ENCODE measurements around the gene PRKCA. TPM values are rescaled to one million over a fixed set of nuclear protein-coding genes. Genes with fewer than 3 reads are reported as not detected.

Gene PRKCA
- polyA plus RNA-seq, 2 of the 4 experiments (the other 2 are of a cell fraction), result 28.8 to 65.0 TPM

DNA sequence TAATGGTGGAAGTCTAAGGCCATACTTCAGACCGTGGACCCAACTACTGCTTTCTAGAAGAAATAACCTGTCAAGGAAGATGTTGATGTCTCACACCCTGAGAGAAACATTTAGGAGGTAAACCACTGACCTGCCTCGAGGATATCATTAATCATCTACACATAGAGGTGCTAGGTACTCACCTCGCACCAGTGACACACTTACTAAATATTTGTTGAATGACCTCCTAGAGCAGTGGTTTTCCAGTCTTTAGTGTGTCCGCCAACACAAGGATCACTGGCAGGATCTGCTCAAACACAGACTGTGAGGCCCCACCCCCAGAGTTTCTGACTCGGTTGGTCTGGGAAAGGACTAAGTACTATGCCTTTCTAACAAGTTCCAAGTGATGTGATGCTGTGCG lies 335.1 kb downstream of the PRKCA start (continued):
- no peak for TF ChIP-seq HOXA7 (CRISPR knock-in tag; IDR thresholded peaks at IDR 0.05)
- no peak for TF ChIP-seq ZC3H11A (IDR thresholded peaks at IDR 0.05)
- TF ChIP-seq NFE2L2 (conservative IDR thresholded peaks at IDR 0.05; ENCODE audit: low read length), result no peak
- TF ChIP-seq, protein P1, sequence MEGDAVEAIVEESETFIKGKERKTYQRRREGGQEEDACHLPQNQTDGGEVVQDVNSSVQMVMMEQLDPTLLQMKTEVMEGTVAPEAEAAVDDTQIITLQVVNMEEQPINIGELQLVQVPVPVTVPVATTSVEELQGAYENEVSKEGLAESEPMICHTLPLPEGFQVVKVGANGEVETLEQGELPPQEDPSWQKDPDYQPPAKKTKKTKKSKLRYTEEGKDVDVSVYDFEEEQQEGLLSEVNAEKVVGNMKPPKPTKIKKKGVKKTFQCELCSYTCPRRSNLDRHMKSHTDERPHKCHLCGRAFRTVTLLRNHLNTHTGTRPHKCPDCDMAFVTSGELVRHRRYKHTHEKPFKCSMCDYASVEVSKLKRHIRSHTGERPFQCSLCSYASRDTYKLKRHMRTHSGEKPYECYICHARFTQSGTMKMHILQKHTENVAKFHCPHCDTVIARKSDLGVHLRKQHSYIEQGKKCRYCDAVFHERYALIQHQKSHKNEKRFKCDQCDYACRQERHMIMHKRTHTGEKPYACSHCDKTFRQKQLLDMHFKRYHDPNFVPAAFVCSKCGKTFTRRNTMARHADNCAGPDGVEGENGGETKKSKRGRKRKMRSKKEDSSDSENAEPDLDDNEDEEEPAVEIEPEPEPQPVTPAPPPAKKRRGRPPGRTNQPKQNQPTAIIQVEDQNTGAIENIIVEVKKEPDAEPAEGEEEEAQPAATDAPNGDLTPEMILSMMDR (IDR thresholded peaks at IDR 0.05), result no peak

DNA sequence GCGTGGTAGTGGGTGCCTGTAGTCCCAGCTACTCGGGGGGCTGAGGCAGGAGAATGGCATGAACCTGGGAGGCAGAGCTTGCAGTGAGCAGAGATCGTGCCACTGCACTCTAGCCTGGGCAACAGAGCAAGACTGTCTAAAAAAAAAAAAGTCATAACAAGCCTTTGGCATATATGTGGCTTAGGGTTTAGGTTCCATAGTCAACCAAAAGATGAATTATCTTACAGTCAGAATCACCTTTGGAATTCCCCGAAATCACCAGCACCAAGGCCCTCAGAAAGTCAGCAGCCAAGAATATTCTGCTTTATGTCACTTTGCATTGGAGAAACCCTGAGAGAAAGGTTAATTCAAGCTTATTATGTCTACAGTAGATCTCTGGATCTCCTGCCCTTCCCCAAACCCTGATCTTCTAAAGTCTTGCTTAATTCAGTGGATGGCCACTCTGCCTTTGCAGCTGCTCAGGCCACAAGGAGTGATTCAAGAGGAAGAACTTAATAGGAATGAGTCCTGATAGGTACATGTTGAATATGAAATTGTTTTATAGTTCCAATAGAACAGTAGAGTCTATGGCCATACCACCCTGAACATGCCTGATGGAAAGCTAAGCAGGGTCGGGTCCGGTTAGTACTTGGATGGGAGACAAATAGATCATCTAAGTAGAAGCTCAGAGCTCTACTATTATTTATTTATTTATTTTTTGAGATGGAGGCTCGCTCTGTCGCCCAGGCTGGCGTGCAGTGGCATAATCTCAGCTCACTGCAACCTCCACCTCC lies 336.5 kb downstream of the PRKCA start:
- ATAC-seq, result no peak

DNA sequence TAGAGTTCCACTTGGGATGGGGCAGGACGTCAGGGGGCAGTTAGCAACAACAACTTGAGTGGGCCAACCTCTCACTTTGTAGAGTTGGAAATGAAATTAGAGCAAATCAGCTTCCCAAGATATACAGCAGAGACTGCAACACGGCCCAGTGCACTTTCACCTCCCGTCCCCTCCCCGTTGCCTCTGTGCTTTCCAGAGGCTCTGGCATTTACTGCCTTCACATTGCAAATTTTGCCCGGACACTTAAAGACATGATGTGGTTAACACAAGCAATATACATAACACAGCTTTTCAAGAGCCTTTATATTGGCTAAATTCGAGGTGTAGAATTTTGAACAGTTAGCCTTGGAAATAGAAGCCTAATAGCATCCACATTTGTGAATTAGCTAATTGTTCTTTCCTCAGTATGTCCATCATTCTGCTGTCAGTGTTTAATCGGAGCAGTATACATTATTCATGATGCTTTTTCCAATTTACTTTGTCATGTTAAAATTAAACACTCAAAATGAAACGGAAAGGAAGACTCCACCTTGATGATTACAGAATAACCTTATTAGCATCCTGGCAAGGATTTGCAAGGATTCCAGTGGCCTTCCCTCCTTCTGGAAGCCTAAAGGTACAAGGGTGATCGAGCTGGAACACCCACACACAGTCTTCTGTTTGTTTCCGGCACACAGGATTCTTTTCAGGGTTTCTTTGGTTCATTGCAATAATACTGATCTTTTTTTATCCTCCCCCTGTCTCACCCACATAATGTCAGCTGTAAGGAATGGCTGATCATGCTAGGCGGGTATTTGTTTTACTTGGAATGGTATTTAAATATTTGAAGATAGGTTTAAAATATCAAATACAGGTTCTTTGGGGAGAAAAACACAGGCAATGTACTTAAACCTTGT lies 341.6 kb downstream of the PRKCA start:
- FAIRE-seq (no peak), DNase-seq (ENCODE audit: low read depth in 1 of 2, low spot score in 1 of 2) (no peak), ATAC-seq (no peak)
- no peak overlapping the region for H3K4me2 ChIP-seq
- CTCF ChIA-PET, result interaction anchor here (1.0 to 1.8 kb wide), 3 partner anchors 12 to 390 kb away, joined by 3 to 7 read pairs (median 4); no protein-coding TSS in a partner anchor
- no peaks in the 10 kb centered on the region for H3K4me1 ChIP-seq
- 76% methylated on average over 11 of the region's 11 CpGs for WGBS (ENCODE audit: missing lambda C conversion rate)
- no peak overlapping the region for H3K27ac ChIP-seq
- POLR2A ChIA-PET, result no interaction called here
- no peak overlapping the region for H3K4me3 ChIP-seq
- H3K9me3 ChIP-seq, result no peaks in the 10 kb centered on the region
- TF ChIP-seq, protein P2, sequence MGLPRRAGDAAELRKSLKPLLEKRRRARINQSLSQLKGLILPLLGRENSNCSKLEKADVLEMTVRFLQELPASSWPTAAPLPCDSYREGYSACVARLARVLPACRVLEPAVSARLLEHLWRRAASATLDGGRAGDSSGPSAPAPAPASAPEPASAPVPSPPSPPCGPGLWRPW (IDR thresholded peaks at IDR 0.05), result no peak
- TF ChIP-seq, protein P3, sequence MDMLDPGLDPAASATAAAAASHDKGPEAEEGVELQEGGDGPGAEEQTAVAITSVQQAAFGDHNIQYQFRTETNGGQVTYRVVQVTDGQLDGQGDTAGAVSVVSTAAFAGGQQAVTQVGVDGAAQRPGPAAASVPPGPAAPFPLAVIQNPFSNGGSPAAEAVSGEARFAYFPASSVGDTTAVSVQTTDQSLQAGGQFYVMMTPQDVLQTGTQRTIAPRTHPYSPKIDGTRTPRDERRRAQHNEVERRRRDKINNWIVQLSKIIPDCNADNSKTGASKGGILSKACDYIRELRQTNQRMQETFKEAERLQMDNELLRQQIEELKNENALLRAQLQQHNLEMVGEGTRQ (IDR thresholded peaks at IDR 0.05), result no peak
- TF ChIP-seq ZSCAN20 (CRISPR knock-in tag; IDR thresholded peaks at IDR 0.05) (no peak), NR3C1 (IDR thresholded peaks at IDR 0.05) (no peak), RNF2 (IDR thresholded peaks at IDR 0.05; ENCODE audit: borderline replicate concordance, low read depth) (no peak), EP300 (IDR thresholded peaks at IDR 0.05) (no peak), SMC3 (IDR thresholded peaks at IDR 0.05) (no peak), RAD21 (conservative IDR thresholded peaks at IDR 0.05 in 1 of 2, IDR thresholded peaks at IDR 0.05 in 1 of 2) (no peak), HOXA7 (CRISPR knock-in tag; IDR thresholded peaks at IDR 0.05) (no peak), ESRRA (IDR thresholded peaks at IDR 0.05; ENCODE audit: borderline replicate concordance, low read length) (no peak)
- TF ChIP-seq, protein P1 (IDR thresholded peaks at IDR 0.05), result no peak
- TF ChIP-seq, protein P4, sequence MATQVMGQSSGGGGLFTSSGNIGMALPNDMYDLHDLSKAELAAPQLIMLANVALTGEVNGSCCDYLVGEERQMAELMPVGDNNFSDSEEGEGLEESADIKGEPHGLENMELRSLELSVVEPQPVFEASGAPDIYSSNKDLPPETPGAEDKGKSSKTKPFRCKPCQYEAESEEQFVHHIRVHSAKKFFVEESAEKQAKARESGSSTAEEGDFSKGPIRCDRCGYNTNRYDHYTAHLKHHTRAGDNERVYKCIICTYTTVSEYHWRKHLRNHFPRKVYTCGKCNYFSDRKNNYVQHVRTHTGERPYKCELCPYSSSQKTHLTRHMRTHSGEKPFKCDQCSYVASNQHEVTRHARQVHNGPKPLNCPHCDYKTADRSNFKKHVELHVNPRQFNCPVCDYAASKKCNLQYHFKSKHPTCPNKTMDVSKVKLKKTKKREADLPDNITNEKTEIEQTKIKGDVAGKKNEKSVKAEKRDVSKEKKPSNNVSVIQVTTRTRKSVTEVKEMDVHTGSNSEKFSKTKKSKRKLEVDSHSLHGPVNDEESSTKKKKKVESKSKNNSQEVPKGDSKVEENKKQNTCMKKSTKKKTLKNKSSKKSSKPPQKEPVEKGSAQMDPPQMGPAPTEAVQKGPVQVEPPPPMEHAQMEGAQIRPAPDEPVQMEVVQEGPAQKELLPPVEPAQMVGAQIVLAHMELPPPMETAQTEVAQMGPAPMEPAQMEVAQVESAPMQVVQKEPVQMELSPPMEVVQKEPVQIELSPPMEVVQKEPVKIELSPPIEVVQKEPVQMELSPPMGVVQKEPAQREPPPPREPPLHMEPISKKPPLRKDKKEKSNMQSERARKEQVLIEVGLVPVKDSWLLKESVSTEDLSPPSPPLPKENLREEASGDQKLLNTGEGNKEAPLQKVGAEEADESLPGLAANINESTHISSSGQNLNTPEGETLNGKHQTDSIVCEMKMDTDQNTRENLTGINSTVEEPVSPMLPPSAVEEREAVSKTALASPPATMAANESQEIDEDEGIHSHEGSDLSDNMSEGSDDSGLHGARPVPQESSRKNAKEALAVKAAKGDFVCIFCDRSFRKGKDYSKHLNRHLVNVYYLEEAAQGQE (IDR thresholded peaks at IDR 0.05), result no peak
- TF ChIP-seq, protein P5, sequence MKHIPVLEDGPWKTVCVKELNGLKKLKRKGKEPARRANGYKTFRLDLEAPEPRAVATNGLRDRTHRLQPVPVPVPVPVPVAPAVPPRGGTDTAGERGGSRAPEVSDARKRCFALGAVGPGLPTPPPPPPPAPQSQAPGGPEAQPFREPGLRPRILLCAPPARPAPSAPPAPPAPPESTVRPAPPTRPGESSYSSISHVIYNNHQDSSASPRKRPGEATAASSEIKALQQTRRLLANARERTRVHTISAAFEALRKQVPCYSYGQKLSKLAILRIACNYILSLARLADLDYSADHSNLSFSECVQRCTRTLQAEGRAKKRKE (CRISPR knock-in tag; IDR thresholded peaks at IDR 0.05; ENCODE audit: low read depth), result no peak

More for the DNA sequence above, 336.5 kb downstream of the PRKCA start:
- Histone ChIP-seq H3K4me1 (no peaks in the 10 kb centered on the region), H3K4me3 (no peak overlapping the region), H3K27ac (no peak overlapping the region), H3K4me2 (no peak overlapping the region), H3K9me3 (no peaks in the 10 kb centered on the region)
- TF ChIP-seq, protein P6, sequence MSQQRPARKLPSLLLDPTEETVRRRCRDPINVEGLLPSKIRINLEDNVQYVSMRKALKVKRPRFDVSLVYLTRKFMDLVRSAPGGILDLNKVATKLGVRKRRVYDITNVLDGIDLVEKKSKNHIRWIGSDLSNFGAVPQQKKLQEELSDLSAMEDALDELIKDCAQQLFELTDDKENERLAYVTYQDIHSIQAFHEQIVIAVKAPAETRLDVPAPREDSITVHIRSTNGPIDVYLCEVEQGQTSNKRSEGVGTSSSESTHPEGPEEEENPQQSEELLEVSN (IDR thresholded peaks at IDR 0.05; ENCODE audit: borderline replicate concordance, low read depth), result no peak
- TF ChIP-seq EHF (CRISPR knock-in tag; IDR thresholded peaks at IDR 0.05) (no peak), POLR2AphosphoS2 (conservative IDR thresholded peaks at IDR 0.05; ENCODE audit: low read length) (no peak)
- ChIA-PET CTCF (interaction anchor here (1.1 kb wide), 1 partner anchor 9 kb away, joined by 7 read pairs; no protein-coding TSS in a partner anchor), POLR2A (no interaction called here)
- DNase-seq (ENCODE audit: low read depth in 1 of 2, low spot score in 1 of 2) (no peak), FAIRE-seq (no peak)
- WGBS (ENCODE audit: missing lambda C conversion rate), result 96% methylated on average over 9 of the region's 9 CpGs
